Measurements from ENCODE around the gene EEPD1.

Gene EEPD1

GRCh38 chr7:36192053-36192824 is 39.2 kb downstream of the EEPD1 start:
- DNase-seq: peak; percentile 94

- no peak for DNase-seq
Observed at GRCh38 chr7:36192877-36193276, 39.8 kb downstream of the EEPD1 start.

- no peak for DNase-seq
Observed at GRCh38 chr7:36198854-36199266, 45.8 kb downstream of the EEPD1 start.

GRCh38 chr7:36199329-36199728 is 46.3 kb downstream of the EEPD1 start:
- DNase-seq: no peak

GRCh38 chr7:36201122-36201723 is 48.2 kb downstream of the EEPD1 start:
- DNase-seq: no peak

GRCh38 chr7:36202398-36202797 is 49.3 kb downstream of the EEPD1 start:
- DNase-seq: no peak

GRCh38 chr7:36203071-36203790 is 50.2 kb downstream of the EEPD1 start:
- no peak for DNase-seq

GRCh38 chr7:36204044-36204663 is 51.1 kb downstream of the EEPD1 start:
- no peak for DNase-seq

- no peak for DNase-seq
Observed at GRCh38 chr7:36204929-36205635, 52.0 kb downstream of the EEPD1 start.

- no peak for DNase-seq
Observed at GRCh38 chr7:36205803-36206202, 52.7 kb downstream of the EEPD1 start.

- no peak for DNase-seq
Observed at GRCh38 chr7:36207451-36208291, 54.6 kb downstream of the EEPD1 start.

GRCh38 chr7:36208426-36208825 is 55.4 kb downstream of the EEPD1 start:
- no peak for DNase-seq

- no peak for DNase-seq
Observed at GRCh38 chr7:36208997-36209813, 56.2 kb downstream of the EEPD1 start.

- DNase-seq: no peak
Observed at GRCh38 chr7:36209814-36210183, 56.7 kb downstream of the EEPD1 start.

- no peak for DNase-seq
Observed at GRCh38 chr7:36210291-36210922, 57.4 kb downstream of the EEPD1 start.

- DNase-seq: peak; percentile 49
Observed at GRCh38 chr7:36214608-36215456, 61.8 kb downstream of the EEPD1 start.

- no peak for DNase-seq
Observed at GRCh38 chr7:36215457-36215765, 62.4 kb downstream of the EEPD1 start.

GRCh38 chr7:36216063-36216684 is 63.1 kb downstream of the EEPD1 start:
- DNase-seq: no peak

Measured in NCI-H2171 treated with DMSO at 0.1 percent for 48 hours (cell line).